ENCODE data around the gene THY1.
A peak's percentile ranks its signal among the peaks of the same experiment; 100 is the strongest.

The THY1 gene

GRCh38 chr11:119381181-119381988 is 41.6 kb downstream of the THY1 start, which contains the start of gene USP2:
TSS of gene USP2 (minus strand) at chr11:119381690. CDS start at chr11:119373480, 8,210 bp downstream.
- DNase-seq: peak; percentile 93

- DNase-seq: no peak
Measured at GRCh38 chr11:119380827-119381180, 42.2 kb downstream of the THY1 start.

- DNase-seq: no peak
Measured at GRCh38 chr11:119380160-119380826, 42.7 kb downstream of the THY1 start.

- DNase-seq: no peak
Measured at GRCh38 chr11:119378851-119379465, 44.0 kb downstream of the THY1 start.

- no peak for DNase-seq
Measured at GRCh38 chr11:119377961-119378667, 44.9 kb downstream of the THY1 start.

- DNase-seq: no peak
Measured at GRCh38 chr11:119377112-119377901, 45.7 kb downstream of the THY1 start.

GRCh38 chr11:119376197-119376847 is 46.6 kb downstream of the THY1 start:
- peak; percentile 66 for DNase-seq

- DNase-seq: no peak
Measured at GRCh38 chr11:119375337-119376196, 47.4 kb downstream of the THY1 start.

- DNase-seq: no peak
Measured at GRCh38 chr11:119374632-119375336, 48.2 kb downstream of the THY1 start.

- DNase-seq: peak; percentile 33
Measured at GRCh38 chr11:119373921-119374631, 48.9 kb downstream of the THY1 start.

- no peak for DNase-seq
Measured at GRCh38 chr11:119373059-119373920, 49.7 kb downstream of the THY1 start.

- no peak for DNase-seq
Measured at GRCh38 chr11:119372260-119373058, 50.5 kb downstream of the THY1 start.

GRCh38 chr11:119371778-119372182 is 51.2 kb downstream of the THY1 start:
- no peak for DNase-seq

- no peak for DNase-seq
Measured at GRCh38 chr11:119371067-119371601, 51.8 kb downstream of the THY1 start.

- DNase-seq: no peak
Measured at GRCh38 chr11:119370486-119371046, 52.4 kb downstream of the THY1 start.

GRCh38 chr11:119369132-119369925 is 53.6 kb downstream of the THY1 start:
- DNase-seq: no peak
